Activated CD4-positive, alpha-beta T cell treated with anti-CD3 and anti-CD28 coated beads for 48 hours (primary cell): ENCODE results near the gene LRRC9.
"Not testable (repeated sequence)": the region's sequence is repeated elsewhere in the genome, so short reads cannot be mapped to it uniquely, and the experiment has no call there.

Experiments
- DNase-seq: peaks from one replicate; pipeline ENCODE4 v3.0.0-alpha.2; 2020

Gene LRRC9

GRCh38 chr14:59959668-59960067 is 39.7 kb downstream of the LRRC9 start:
- DNase-seq, result no peak

GRCh38 chr14:59961518-59962062 is 41.6 kb downstream of the LRRC9 start:
- no peak for DNase-seq

GRCh38 chr14:59964251-59965007 is 44.5 kb downstream of the LRRC9 start:
- no peak for DNase-seq

GRCh38 chr14:59969319-59969718 is 49.4 kb downstream of the LRRC9 start:
- no peak for DNase-seq

- DNase-seq, result no peak
These were observed 61.6 kb downstream of the LRRC9 start for GRCh38 chr14:59981564-59981963.

GRCh38 chr14:59983048-59983447 is 63.1 kb downstream of the LRRC9 start:
- DNase-seq, result no peak

- DNase-seq, result no peak
These were observed 66.7 kb downstream of the LRRC9 start for GRCh38 chr14:59986556-59987059.

- DNase-seq, result no peak
These were observed 77.5 kb downstream of the LRRC9 start for GRCh38 chr14:59997449-59997848.

- no peak for DNase-seq
These were observed 78.0 kb downstream of the LRRC9 start for GRCh38 chr14:59997966-59998365.

- DNase-seq, result no peak
These were observed 78.6 kb downstream of the LRRC9 start for GRCh38 chr14:59998564-59998963.

- DNase-seq, result no peak
These were observed 83.0 kb downstream of the LRRC9 start for GRCh38 chr14:60002819-60003492.

GRCh38 chr14:60003991-60004390 is 84.0 kb downstream of the LRRC9 start:
- no peak for DNase-seq

- DNase-seq, result no peak
These were observed 88.1 kb downstream of the LRRC9 start for GRCh38 chr14:60008042-60008441.

- not testable (repeated sequence) for DNase-seq
These were observed 90.3 kb downstream of the LRRC9 start for GRCh38 chr14:60010263-60010662.

GRCh38 chr14:60014402-60014801 is 94.5 kb downstream of the LRRC9 start:
- no peak for DNase-seq

GRCh38 chr14:60021619-60022018 is 101.7 kb downstream of the LRRC9 start:
- no peak for DNase-seq

- no peak for DNase-seq
These were observed 105.6 kb downstream of the LRRC9 start for GRCh38 chr14:60025571-60025970.

GRCh38 chr14:60035177-60035576 is 115.2 kb downstream of the LRRC9 start:
- no peak for DNase-seq

- DNase-seq, result not testable (repeated sequence)
These were observed 128.0 kb downstream of the LRRC9 start for GRCh38 chr14:60047976-60048375.

- peak; percentile 3 for DNase-seq
These were observed 131.8 kb downstream of the LRRC9 start for GRCh38 chr14:60051721-60052221.

- no peak for DNase-seq
These were observed 138.1 kb downstream of the LRRC9 start for GRCh38 chr14:60058087-60058486.

GRCh38 chr14:60061371-60061770 is 141.4 kb downstream of the LRRC9 start:
- no peak for DNase-seq

- no peak for DNase-seq
These were observed 144.6 kb downstream of the LRRC9 start for GRCh38 chr14:60064491-60065072.
